Ovary (tissue), 9 donors: Measurements from ENCODE around the gene TSHZ2. TPM values are rescaled to one million over a fixed set of nuclear protein-coding genes. Genes with fewer than 3 reads are reported as not detected.

Experiments
- DNase-seq, 5 donors: peaks; one replicate each; pipeline ENCODE4 v3.0.0-alpha.2; 2019 to 2020
- H3K27ac ChIP-seq, 2 donors: fragments of 200-600 bp; one replicate each; pipeline versions ENCODE4 v1.5.1 to v1.8.0; 2019 to 2022
- H3K27me3 ChIP-seq: fragments of 200-600 bp; one replicate; pipeline ENCODE4 v1.8.0; 2022
- H3K36me3 ChIP-seq: fragments of 200-600 bp; sonication (generic); one replicate; pipeline ENCODE4 v1.5.1; 2019
- H3K4me1 ChIP-seq: one replicate; pipeline ENCODE4 v1.8.1; 2013; ENCODE audit warnings: mild to moderate bottlenecking, moderate library complexity; ENCODE audit not compliant: insufficient read depth
- H3K4me3 ChIP-seq: fragments of 200-600 bp; sonication (generic); one replicate; pipeline ENCODE4 v1.5.1; 2017
- H3K9me3 ChIP-seq, 2 donors: fragments of 200-600 bp in 1 of 2; sonication (generic) in 1 of 2; one replicate each; pipeline versions ENCODE4 v1.5.1 to v1.8.1; 2013 to 2019; ENCODE audit warnings: mild to moderate bottlenecking in 1 of 2, moderate library complexity in 1 of 2
- EP300 ChIP-seq: sonication (generic); formaldehyde crosslinking; IDR thresholded peaks from one replicate; pipeline ENCODE4 v1.6.1; 2017; ENCODE audit warnings: antibody characterized with exemption
- POLR2A ChIP-seq: fragments of 450-650 bp; IDR thresholded peaks from one replicate; pipeline ENCODE4 v1.6.1; 2017; ENCODE audit warnings: antibody characterized with exemption, mild to moderate bottlenecking, moderate library complexity
- WGBS, 3 donors: extraction: QIAGEN DNeasy Blood & Tissue Kit in 1 of 3; methylation state at CpG; one replicate each; pipeline versions ENCODE4 v1.1.5 to v1.1.7; 2013 to 2017; 5-methylcytosine and 5-hydroxymethylcytosine counted together
- intact Hi-C, 4 donors: fragments of 100-400 bp; cut with DNase I; formaldehyde crosslinking; loops; one replicate each; pipeline versions ENCODE4 v1.11.0 to v1.15.1; 2022 to 2023
- polyA plus RNA-seq, 2 donors: library from polyadenylated mRNA; stranded (reverse); fragments of 200-250 nt in 1 of 2; fragments of 350-450 nt in 1 of 2; fragmentation: Illumina TruSeq in 1 of 2; extraction: RNeasy Lipid Tissue Mini Kit (QIAGEN cat#74804) in 1 of 2; gene quantifications; one replicate each; pipeline ENCODE4 v1.2.3, GENCODE V29; 2013 to 2014
- total RNA-seq, 7 donors: library from RNA; depleted of rRNA in 2 of 7; stranded (reverse); fragments of >200 nt in 2 of 7; fragmentation: NEBNext Ultra II Directional in 3 of 7; extraction: Animal tissue kit (Norgen Biotek cat#: 25700) in 3 of 7; gene quantifications; one replicate each; pipeline versions ENCODE4 v1.1.0 to v1.2.4, GENCODE V29; 2016 to 2023
- TF ChIP-seq, protein P1 (sequence below), 3 donors: fragments of 450-650 bp in 2 of 3; fragments of 200-600 bp in 1 of 3; IDR thresholded peaks; one replicate each; pipeline versions ENCODE4 v1.5.1 to v1.8.0; 2016 to 2022; ENCODE audit warnings: antibody characterized with exemption in 3 of 3, mild to moderate bottlenecking in 1 of 3
- donor health status: DM: no; HTN: no; CAD: no; lungs with moderate emphysema.
- donor health status: DM: no; HTN: no; CAD: no.
- donor health status: Bipolar disorder and iron deficiency.
- donor health status: DM: yes; HTN: yes; CAD: no.
- donor health status: DM: no; HTN: no; CAD: no.
- donor health status: DM: yes; HTN: yes; CAD: no.

TSHZ2 gene
- total and polyA plus RNA-seq, 9 donors: 18.2 to 113 (median 40.2) TPM

DNA sequence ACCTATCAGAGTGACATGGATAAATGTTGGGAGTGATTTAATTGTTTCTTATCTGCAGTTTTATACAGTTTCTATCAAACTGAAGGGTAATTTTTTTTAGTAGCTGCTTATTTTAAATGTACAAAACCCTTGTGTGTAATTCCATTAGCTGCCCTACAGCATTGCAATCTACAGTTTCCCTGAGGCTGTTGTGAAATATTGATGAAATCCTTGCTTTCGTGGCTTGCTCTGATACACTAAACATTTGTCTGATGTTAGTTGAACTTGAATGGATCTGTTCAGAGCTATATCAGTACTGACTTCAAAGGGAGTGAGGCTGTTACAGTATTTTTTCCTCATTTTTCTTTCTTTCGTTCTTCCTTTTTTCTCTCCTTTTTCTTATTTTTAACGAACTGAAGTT lies 255.4 kb downstream of the TSHZ2 start:
- H3K27me3 ChIP-seq: no peaks in the 10 kb centered on the region
- no peak for DNase-seq
- TF ChIP-seq EP300: no peak
- no peak for TF ChIP-seq POLR2A
- TF ChIP-seq, protein P1, sequence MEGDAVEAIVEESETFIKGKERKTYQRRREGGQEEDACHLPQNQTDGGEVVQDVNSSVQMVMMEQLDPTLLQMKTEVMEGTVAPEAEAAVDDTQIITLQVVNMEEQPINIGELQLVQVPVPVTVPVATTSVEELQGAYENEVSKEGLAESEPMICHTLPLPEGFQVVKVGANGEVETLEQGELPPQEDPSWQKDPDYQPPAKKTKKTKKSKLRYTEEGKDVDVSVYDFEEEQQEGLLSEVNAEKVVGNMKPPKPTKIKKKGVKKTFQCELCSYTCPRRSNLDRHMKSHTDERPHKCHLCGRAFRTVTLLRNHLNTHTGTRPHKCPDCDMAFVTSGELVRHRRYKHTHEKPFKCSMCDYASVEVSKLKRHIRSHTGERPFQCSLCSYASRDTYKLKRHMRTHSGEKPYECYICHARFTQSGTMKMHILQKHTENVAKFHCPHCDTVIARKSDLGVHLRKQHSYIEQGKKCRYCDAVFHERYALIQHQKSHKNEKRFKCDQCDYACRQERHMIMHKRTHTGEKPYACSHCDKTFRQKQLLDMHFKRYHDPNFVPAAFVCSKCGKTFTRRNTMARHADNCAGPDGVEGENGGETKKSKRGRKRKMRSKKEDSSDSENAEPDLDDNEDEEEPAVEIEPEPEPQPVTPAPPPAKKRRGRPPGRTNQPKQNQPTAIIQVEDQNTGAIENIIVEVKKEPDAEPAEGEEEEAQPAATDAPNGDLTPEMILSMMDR (IDR thresholded peaks at IDR 0.05): no peak
- H3K27ac ChIP-seq: no peak overlapping the region
- intact Hi-C loops: no loop called here
- no peaks in the 10 kb centered on the region for H3K36me3 ChIP-seq
- H3K4me1 ChIP-seq: no peaks in the 10 kb centered on the region
- 27 to 34% (median 28%) methylated on average over 3 of the region's 3 CpGs for WGBS, 3 donors
- no peak overlapping the region for H3K4me3 ChIP-seq
- no peaks in the 10 kb centered on the region for H3K9me3 ChIP-seq

DNA sequence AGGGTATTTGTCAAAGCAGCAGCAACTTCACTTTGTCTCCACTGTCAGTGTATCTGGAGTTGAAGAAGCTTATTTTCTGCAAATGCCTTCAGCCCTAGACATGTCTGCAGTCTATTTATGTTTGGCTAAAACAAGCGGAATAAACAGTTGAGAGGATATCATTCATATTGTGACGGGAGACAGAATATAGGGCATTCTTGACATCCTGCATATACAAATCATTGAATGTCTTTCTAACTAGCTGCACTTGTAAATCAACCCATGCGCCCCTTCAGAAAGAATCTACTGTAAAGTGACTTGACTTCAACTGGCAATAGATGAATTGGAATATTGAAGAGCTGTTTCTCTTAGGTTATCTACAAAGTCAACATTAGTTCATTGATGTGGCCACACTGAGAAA lies 258.9 kb downstream of the TSHZ2 start:
- intact Hi-C loops: no loop called here
- H3K4me3 ChIP-seq: no peak overlapping the region
- H3K27ac ChIP-seq: no peak overlapping the region
- DNase-seq: no peak
- WGBS, 3 donors: 89 to 96% (median 92%) methylated on average over 3 of the region's 3 CpGs
- no peaks in the 10 kb centered on the region for H3K4me1 ChIP-seq
- TF ChIP-seq POLR2A (no peak), EP300 (no peak)
- TF ChIP-seq, protein P1 (IDR thresholded peaks at IDR 0.05): no peak
- no peaks in the 10 kb centered on the region for H3K36me3 ChIP-seq
- H3K27me3 ChIP-seq: no peaks in the 10 kb centered on the region
- H3K9me3 ChIP-seq: no peaks in the 10 kb centered on the region

DNA sequence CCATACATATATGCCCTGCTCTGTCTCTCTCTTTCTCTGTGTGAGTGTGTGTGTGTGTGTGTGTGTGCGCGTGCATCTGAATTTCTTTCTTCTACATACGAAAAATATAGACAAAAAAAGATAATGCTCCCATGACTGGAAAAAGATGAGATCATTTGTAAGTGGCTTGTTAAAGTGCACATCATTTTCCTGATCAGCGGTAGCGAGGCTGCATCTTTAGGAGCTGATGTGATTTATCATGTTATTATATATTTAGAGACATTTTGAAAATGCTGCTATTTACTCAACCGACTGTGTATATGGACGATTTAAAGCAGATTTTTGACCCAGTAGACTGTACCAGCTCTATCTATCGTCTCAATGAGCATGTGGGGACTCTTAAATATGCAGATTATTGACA lies 265.3 kb downstream of the TSHZ2 start:
- DNase-seq: no peak
- TF ChIP-seq EP300 (no peak), POLR2A (no peak)
- TF ChIP-seq, protein P1 (IDR thresholded peaks at IDR 0.05): no peak
- no peaks in the 10 kb centered on the region for H3K36me3 ChIP-seq
- no peaks in the 10 kb centered on the region for H3K4me1 ChIP-seq
- intact Hi-C loops: no loop called here
- H3K27ac ChIP-seq: no peak overlapping the region
- no peaks in the 10 kb centered on the region for H3K27me3 ChIP-seq
- 91 to 93% (median 91%) methylated on average over 8 of the region's 8 CpGs for WGBS, 3 donors
- H3K4me3 ChIP-seq: no peak overlapping the region
- H3K9me3 ChIP-seq: no peaks in the 10 kb centered on the region

DNA sequence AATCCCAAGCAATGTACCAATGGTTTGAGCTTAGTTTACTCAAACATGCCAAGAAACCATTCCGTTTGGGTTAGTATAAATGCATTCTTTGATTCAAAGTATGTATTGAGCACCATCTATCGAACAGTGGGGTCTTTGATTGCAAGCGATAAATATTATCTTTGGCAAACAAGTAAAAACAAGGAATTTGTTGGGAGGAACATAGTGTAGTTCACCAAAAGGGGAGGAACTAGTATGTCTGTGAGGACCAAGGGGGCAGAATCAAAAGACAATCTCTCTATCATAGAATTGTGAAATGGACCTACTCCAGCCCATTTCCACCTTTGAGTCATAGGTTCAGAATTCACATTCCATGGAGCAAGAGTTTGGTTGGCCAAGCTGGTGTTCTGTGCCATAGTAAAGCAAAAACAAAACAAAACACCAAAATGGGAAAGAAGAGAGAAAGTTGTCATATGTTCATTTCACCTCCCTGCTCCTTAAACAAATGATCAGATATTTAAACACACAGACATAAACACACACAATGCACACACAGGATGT lies 266.0 kb downstream of the TSHZ2 start:
- intact Hi-C loops: no loop called here
- H3K27me3 ChIP-seq: no peaks in the 10 kb centered on the region
- no peak overlapping the region for H3K4me3 ChIP-seq
- no peak overlapping the region for H3K27ac ChIP-seq
- DNase-seq: no peak
- no peaks in the 10 kb centered on the region for H3K36me3 ChIP-seq
- H3K9me3 ChIP-seq: no peaks in the 10 kb centered on the region
- peaks cover 1% of the 10 kb centered on the region for H3K4me1 ChIP-seq
- no peak for TF ChIP-seq EP300
- TF ChIP-seq, protein P1 (IDR thresholded peaks at IDR 0.05): no peak
- no peak for TF ChIP-seq POLR2A
- WGBS, 3 donors: 67 to 86% (median 72%) methylated on average over 3 of the region's 3 CpGs
